K562 (cell line): ENCODE measurements around the gene SNRPD2. TPM values are rescaled to one million over a fixed set of nuclear protein-coding genes. Genes with fewer than 3 reads are reported as not detected.

Source experiments
- HDAC1 ChIP-seq, 2 experiments: fragments of 450-650 bp; IDR thresholded peaks; 2 replicates each; pipeline ENCODE4 v1.6.1; 2016 to 2017; ENCODE audit warnings: inconsistent platforms in 1 of 2, mild to moderate bottlenecking in 1 of 2, moderate library complexity in 1 of 2
- KDM1A ChIP-seq, 2 experiments: fragments of 450-650 bp; IDR thresholded peaks; 2 replicates each; pipeline ENCODE4 v1.6.1; 2016; ENCODE audit warnings: mild to moderate bottlenecking in 2 of 2
- MBD1 ChIP-seq: fragments of 250-450 bp; sonication (Bioruptor Pico); IDR thresholded peaks from 2 replicates; pipeline ENCODE4 v1.8.0; 2022; ENCODE audit warnings: inconsistent platforms
- NR2F6 ChIP-seq: fragments of 450-650 bp; formaldehyde crosslinking; IDR thresholded peaks from 2 replicates; pipeline ENCODE4 v1.4.0; 2020; ENCODE audit warnings: mild to moderate bottlenecking
- POLR2B ChIP-seq: fragments of 450-650 bp; IDR thresholded peaks from 2 replicates; pipeline ENCODE4 v1.6.1; 2018; ENCODE audit warnings: low read depth; ENCODE audit not compliant: partially characterized antibody
- TRIM24 ChIP-seq, 2 experiments: fragments of 450-650 bp; IDR thresholded peaks; 2 replicates each; pipeline ENCODE4 v1.6.1; 2016
- ZBTB43 ChIP-seq: sonication (generic); formaldehyde crosslinking; IDR thresholded peaks from 2 replicates; pipeline ENCODE4 v1.8.0; 2023; ENCODE audit warnings: mild to moderate bottlenecking, missing genetic modification reagents
- ZNF384 ChIP-seq: IDR thresholded peaks from 2 replicates; pipeline ENCODE4 v1.6.1; 2012; ENCODE audit warnings: low read depth, low read length, improper control_type of control experiment
- ZNF609 ChIP-seq: sonication (generic); formaldehyde crosslinking; IDR thresholded peaks from 2 replicates; pipeline ENCODE4 v1.8.1; 2023; ENCODE audit warnings: missing genetic modification reagents, mild to moderate bottlenecking, borderline replicate concordance
- ZNF707 ChIP-seq: fragments of 250-450 bp; sonication (Bioruptor Pico); conservative IDR thresholded peaks from 2 replicates; pipeline ENCODE4 v1.8.0; 2022; ENCODE audit warnings: inconsistent platforms, mild to moderate bottlenecking, moderate library complexity
- ZNF780A ChIP-seq: fragments of 250-450 bp; sonication (Bioruptor Pico); IDR thresholded peaks from 2 replicates; pipeline ENCODE4 v1.5.0; 2021; ENCODE audit warnings: mild to moderate bottlenecking
- ZSCAN29 ChIP-seq: fragments of 450-650 bp; IDR thresholded peaks from 2 replicates; pipeline ENCODE4 v1.6.1; 2017
- polyA plus RNA-seq, 8 experiments: library from polyadenylated mRNA; depleted of rRNA in 4 of 8; stranded (reverse) in 5 of 8; unstranded in 3 of 8; fragments of >200 nt; fragmentation: Nextera tagmentation in 2 of 8; fragmentation: Illumina TruSeq in 1 of 8; extraction: Ambion mirVana in 2 of 8; extraction: Trizol in 1 of 8; gene quantifications; 2 replicates each; pipeline versions ENCODE4 v1.2.1 to v1.2.3, GENCODE V29; 2011 to 2014; ENCODE audit warnings: inconsistent platforms in 1 of 8, missing spikeins in 1 of 8
- total RNA-seq, 7 experiments: library from RNA; depleted of rRNA in 6 of 7; stranded (reverse); fragments of >200 nt in 6 of 7; fragmentation: Illumina TruSeq in 2 of 7; extraction: Trizol in 2 of 7; gene quantifications; 2 replicates each; pipeline versions ENCODE4 v1.2.1 to v1.2.3, GENCODE V29; 2011 to 2021; ENCODE audit warnings: low replicate concordance in 1 of 7

Gene SNRPD2
- total and polyA plus RNA-seq, 9 of the 15 experiments (the other 6 are each of a cell fraction or from before 2014, with no cell fraction given): 728 to 4,411 (median 1,029) TPM

- TF ChIP-seq ZNF609 (CRISPR knock-in tag): no peak
- peak in 1 of 2 experiments; percentile 75; a peak in 2 of 4 replicates for TF ChIP-seq HDAC1 (IDR thresholded peaks at IDR 0.05)
- no peak for TF ChIP-seq ZNF707 (CRISPR knock-in tag)
- no peak for TF ChIP-seq ZNF780A (CRISPR knock-in tag)
- no peak for TF ChIP-seq KDM1A (IDR thresholded peaks at IDR 0.05)
- TF ChIP-seq ZBTB43 (CRISPR knock-in tag): no peak
- TF ChIP-seq MBD1: no peak
- no peak for TF ChIP-seq ZSCAN29
- no peak for TF ChIP-seq TRIM24 (IDR thresholded peaks at IDR 0.05)
- TF ChIP-seq NR2F6: no peak
- no peak for TF ChIP-seq ZNF384
- peak; percentile 60 for TF ChIP-seq POLR2B
Measured at GRCh38 chr19:45692187-45693105, 693 bp upstream of the SNRPD2 start, which contains the start of gene QPCTL (continued).
